Measurements from ENCODE around the gene MXRA7.

DNA sequence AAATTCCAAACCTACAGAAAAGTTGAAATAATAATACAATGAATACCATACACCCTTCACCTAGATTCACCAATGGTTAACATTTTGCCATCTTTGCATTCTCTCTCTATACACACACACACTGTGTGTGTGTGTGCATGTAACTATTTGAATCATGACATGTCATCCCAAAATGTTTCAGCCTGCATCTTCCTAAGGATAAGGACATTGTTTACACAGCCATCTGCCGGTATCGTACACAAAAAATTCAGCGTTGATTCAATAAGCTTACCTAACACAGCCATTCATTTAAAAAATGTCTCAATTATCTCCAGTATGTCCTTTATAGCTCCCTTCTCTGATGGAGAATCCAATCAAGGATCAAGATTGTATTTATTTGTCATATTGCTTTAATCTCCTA is 3.9 kb downstream of the MXRA7 start:
- TF ChIP-seq, protein P1, sequence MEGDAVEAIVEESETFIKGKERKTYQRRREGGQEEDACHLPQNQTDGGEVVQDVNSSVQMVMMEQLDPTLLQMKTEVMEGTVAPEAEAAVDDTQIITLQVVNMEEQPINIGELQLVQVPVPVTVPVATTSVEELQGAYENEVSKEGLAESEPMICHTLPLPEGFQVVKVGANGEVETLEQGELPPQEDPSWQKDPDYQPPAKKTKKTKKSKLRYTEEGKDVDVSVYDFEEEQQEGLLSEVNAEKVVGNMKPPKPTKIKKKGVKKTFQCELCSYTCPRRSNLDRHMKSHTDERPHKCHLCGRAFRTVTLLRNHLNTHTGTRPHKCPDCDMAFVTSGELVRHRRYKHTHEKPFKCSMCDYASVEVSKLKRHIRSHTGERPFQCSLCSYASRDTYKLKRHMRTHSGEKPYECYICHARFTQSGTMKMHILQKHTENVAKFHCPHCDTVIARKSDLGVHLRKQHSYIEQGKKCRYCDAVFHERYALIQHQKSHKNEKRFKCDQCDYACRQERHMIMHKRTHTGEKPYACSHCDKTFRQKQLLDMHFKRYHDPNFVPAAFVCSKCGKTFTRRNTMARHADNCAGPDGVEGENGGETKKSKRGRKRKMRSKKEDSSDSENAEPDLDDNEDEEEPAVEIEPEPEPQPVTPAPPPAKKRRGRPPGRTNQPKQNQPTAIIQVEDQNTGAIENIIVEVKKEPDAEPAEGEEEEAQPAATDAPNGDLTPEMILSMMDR (conservative IDR thresholded peaks at IDR 0.05; ENCODE audit: low read length), result no peak
- TF ChIP-seq EZH2phosphoT487 (IDR thresholded peaks at IDR 0.05; ENCODE audit: borderline replicate concordance), result no peak
